OCI-LY7 (cell line): ENCODE measurements around the gene SLC9A9.

Experiments used
- CTCF ChIP-seq: fragments of 200-600 bp; sonication (generic); conservative IDR thresholded peaks from 2 replicates; pipeline ENCODE4 v1.5.1; 2014; ENCODE audit warnings: mild to moderate bottlenecking, antibody characterized with exemption, low read length, moderate library complexity, mixed read lengths
- EZH2phosphoT487 ChIP-seq: fragments of 200-600 bp; sonication (generic); IDR thresholded peaks from 2 replicates; pipeline ENCODE4 v1.6.1; 2018; ENCODE audit warnings: low read depth, borderline replicate concordance, mild to moderate bottlenecking, mixed run types, antibody characterized with exemption, low read length, moderate library complexity, mixed read lengths

GRCh38 chr3:143363276-143363675 is 485.0 kb downstream of the SLC9A9 start:
- no peak for TF ChIP-seq CTCF
- TF ChIP-seq EZH2phosphoT487 = no peak
